Melanocyte of skin (primary cell): ENCODE data around the gene UFL1. TPM values are rescaled to one million over a fixed set of nuclear protein-coding genes. Genes with fewer than 3 reads are reported as not detected.

ENCODE experiments used
- total RNA-seq, 2 donors: library from RNA; depleted of rRNA; stranded (reverse); fragments of >200 nt; gene quantifications; 2 replicates each; pipeline ENCODE4 v1.2.3, GENCODE V29; 2012

Gene UFL1
- total RNA-seq = 10 to 100 TPM; 22.6 to 25.1 TPM

DNA sequence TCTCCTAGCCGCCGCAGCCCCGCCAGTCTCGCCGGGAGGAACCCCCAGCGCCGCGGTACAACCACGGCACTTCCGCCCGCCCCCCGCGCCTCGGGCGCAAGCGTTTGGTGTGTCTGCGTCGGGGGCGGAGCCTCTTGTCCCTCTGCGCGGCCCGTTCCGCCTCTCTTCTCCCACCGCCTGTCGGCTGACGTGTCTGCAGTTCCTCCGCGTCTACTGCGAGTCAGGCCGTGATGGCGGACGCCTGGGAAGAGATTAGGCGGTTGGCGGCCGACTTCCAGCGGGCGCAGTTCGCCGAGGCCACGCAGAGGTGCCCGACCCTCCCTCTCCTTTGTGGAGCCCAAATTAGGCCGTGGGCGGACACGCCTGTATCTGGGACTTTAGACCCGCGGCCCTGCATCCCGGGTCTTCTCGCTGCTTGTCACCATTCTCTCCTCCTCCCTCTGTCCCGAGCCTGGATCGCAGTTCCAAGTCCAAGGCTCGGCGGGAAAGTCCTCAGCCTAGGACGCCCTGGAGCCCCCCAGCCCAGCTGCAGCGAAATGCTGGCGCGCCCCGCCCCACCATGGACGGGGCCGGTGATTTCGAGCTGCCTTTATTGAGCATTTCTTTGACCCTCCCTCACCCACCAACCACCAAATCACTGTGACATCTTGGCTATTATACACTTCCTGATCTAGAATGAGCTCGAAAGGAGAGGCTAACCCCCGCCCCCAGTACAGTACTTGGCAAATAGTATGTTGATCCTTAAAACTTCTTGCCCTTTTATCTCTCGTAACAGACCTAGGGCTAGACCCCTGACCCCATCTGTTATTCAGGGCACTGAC is at the start of gene UFL1:
Gene UFL1 (plus strand): TSS at position 163 of the 821 bp plus-strand sequence. CDS start 68 bp downstream, at position 231.

DNA sequence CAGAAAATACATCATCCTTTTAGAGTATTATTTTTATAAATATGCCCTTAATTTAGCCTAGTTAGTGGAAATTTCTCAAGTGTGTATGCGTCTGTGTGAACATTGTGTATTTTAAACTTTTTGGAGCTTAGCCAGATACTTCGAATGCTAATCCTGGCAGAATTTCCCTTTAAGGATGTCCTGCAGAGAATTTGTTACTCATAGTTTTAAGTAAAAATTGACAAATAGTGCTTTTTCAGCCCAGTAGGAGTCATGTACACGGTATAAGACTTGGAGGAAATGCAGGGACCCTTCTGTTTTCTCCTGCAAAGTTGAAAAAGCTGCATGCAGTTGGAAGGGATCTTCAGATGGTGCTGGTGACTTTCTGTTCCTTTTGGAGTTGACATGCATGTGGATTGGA is 41.3 kb downstream of the UFL1 start, which contains the start of gene FHL5:
Gene FHL5 (plus strand): TSS at position 243 of the 400 bp plus-strand sequence. CDS start 40,486 bp downstream, outside the sequence.

Other genes with a start within 250 kb of the UFL1 start
- gene FHL5, start 41.3 kb downstream of the UFL1 start, total RNA-seq = not detected